Mammary epithelial cell (primary cell): ENCODE data around the gene TMEM167B.

Source experiments
- CTCF ChIP-seq, 2 donors: IDR thresholded peaks in 1 of 2; conservative IDR thresholded peaks in 1 of 2; 2 replicates each; pipeline ENCODE4 v1.5.1; 2011 to 2012; ENCODE audit warnings: inconsistent platforms in 2 of 2, low read length in 2 of 2, mild to moderate bottlenecking in 2 of 2, control low read depth in 1 of 2, low read depth in 1 of 2; ENCODE audit not compliant: insufficient read depth in 1 of 2; ENCODE audit errors: extremely low read depth in 1 of 2
- EZH2 ChIP-seq: IDR thresholded peaks from 2 replicates; pipeline ENCODE4 v1.6.1; 2012; ENCODE audit warnings: low read length, inconsistent platforms, borderline replicate concordance

- TF ChIP-seq EZH2, result no peak
- TF ChIP-seq CTCF (conservative IDR thresholded peaks at IDR 0.05 in 1 of 2, IDR thresholded peaks at IDR 0.05 in 1 of 2; ENCODE audit: extremely low read depth in 1 of 2, insufficient read depth in 1 of 2, low read depth in 1 of 2, low read length in 2 of 2), result no peak
These were observed 48.7 kb upstream of the TMEM167B start, which contains the start of gene WDR47 for GRCh38 chr1:109041621-109042468.
